Effector CD4-positive, alpha-beta T cell (primary cell): ENCODE data around the gene NPPA.

ENCODE experiments used
- DNase-seq: peaks from one replicate; pipeline ENCODE4 v3.0.0-alpha.2; 2020

The NPPA gene

GRCh38 chr1:11873395-11874257, 26.0 kb upstream of the NPPA start:
- DNase-seq: no peak

GRCh38 chr1:11872545-11872944, 25.0 kb upstream of the NPPA start:
- no peak for DNase-seq

- DNase-seq: no peak
Observed at GRCh38 chr1:11869650-11870207, 22.1 kb upstream of the NPPA start.

GRCh38 chr1:11869104-11869503, 21.5 kb upstream of the NPPA start:
- DNase-seq: no peak

GRCh38 chr1:11868331-11868980, 20.9 kb upstream of the NPPA start:
- no peak for DNase-seq

GRCh38 chr1:11862890-11863289, 15.3 kb upstream of the NPPA start:
- DNase-seq: no peak

GRCh38 chr1:11860587-11860986, 13.0 kb upstream of the NPPA start:
- DNase-seq: no peak

GRCh38 chr1:11860083-11860482, 12.5 kb upstream of the NPPA start:
- no peak for DNase-seq

GRCh38 chr1:11858968-11859871, 11.6 kb upstream of the NPPA start:
- DNase-seq: peak; percentile 60

- no peak for DNase-seq
Observed at GRCh38 chr1:11858613-11858967, 11.0 kb upstream of the NPPA start, which contains the start of gene NPPB. NPPB (minus strand) TSS chr1:11858945; CDS start chr1:11858833, 112 bp downstream.

GRCh38 chr1:11858158-11858557, 10.6 kb upstream of the NPPA start:
- no peak for DNase-seq

GRCh38 chr1:11857164-11857851, 9.7 kb upstream of the NPPA start:
- DNase-seq: no peak

- no peak for DNase-seq
Observed at GRCh38 chr1:11856698-11857097, 9.1 kb upstream of the NPPA start.

- DNase-seq: no peak
Observed at GRCh38 chr1:11855430-11855829, 7.8 kb upstream of the NPPA start.

- no peak for DNase-seq
Observed at GRCh38 chr1:11854519-11854918, 6.9 kb upstream of the NPPA start.

- DNase-seq: no peak
Observed at GRCh38 chr1:11851180-11851579, 3.6 kb upstream of the NPPA start.

- DNase-seq: no peak
Observed at GRCh38 chr1:11850156-11850555, 2.6 kb upstream of the NPPA start.

GRCh38 chr1:11848373-11848700, 754 bp upstream of the NPPA start:
- DNase-seq: no peak

GRCh38 chr1:11845641-11846335, 1.8 kb downstream of the NPPA start:
- no peak for DNase-seq

- no peak for DNase-seq
Observed at GRCh38 chr1:11842154-11843041, 5.2 kb downstream of the NPPA start.
